Keratinocyte (primary cell): ENCODE data around the gene PVRIG. TPM values are rescaled to one million over a fixed set of nuclear protein-coding genes. Genes with fewer than 3 reads are reported as not detected.
"Not testable (repeated sequence)": the region's sequence is repeated elsewhere in the genome, so short reads cannot be mapped to it uniquely, and the experiment has no call there.

ENCODE experiments used
- DNase-seq: peaks from one replicate; pipeline ENCODE4 v3.0.0-alpha.2; 2011; ENCODE audit warnings: low read depth, missing footprints, low spot score
- FAIRE-seq: peaks from 2 replicates; lab custom pipeline; 2011; peaks lifted over from hg19 to GRCh38; lab: Jason Lieb, UNC
- H2AFZ ChIP-seq: 2 replicates; pipeline ENCODE4 v1.6.0; 2012; ENCODE audit warnings: low read length, control low read depth, inconsistent platforms; ENCODE audit not compliant: control insufficient read depth
- H3K27ac ChIP-seq: 2 replicates; pipeline ENCODE4 v1.5.1; 2011; ENCODE audit warnings: low read length; ENCODE audit not compliant: control insufficient read depth, insufficient read depth
- H3K27me3 ChIP-seq: 3 replicates; pipeline ENCODE4 v1.6.0; 2011; ENCODE audit warnings: low read length; ENCODE audit not compliant: control insufficient read depth, insufficient read depth; ENCODE audit errors: extremely low read depth
- H3K36me3 ChIP-seq, 2 experiments: 2 replicates in 1 of 2; 3 replicates in 1 of 2; pipeline ENCODE4 v1.5.1; 2011; ENCODE audit warnings: low read length in 2 of 2, mild to moderate bottlenecking in 1 of 2; ENCODE audit not compliant: control insufficient read depth in 2 of 2, insufficient read depth in 2 of 2; ENCODE audit errors: extremely low read depth in 1 of 2
- H3K4me1 ChIP-seq: 3 replicates; pipeline ENCODE4 v1.5.1; 2011; ENCODE audit warnings: low read length; ENCODE audit not compliant: control insufficient read depth, insufficient read depth; ENCODE audit errors: extremely low read depth
- H3K4me2 ChIP-seq: 3 replicates; pipeline ENCODE4 v1.6.0; 2011; ENCODE audit warnings: low read depth, low read length; ENCODE audit not compliant: control insufficient read depth, insufficient read depth; ENCODE audit errors: extremely low read depth
- H3K4me3 ChIP-seq, 3 experiments: fragments of 200-600 bp in 1 of 3; sonication (generic) in 1 of 3; 2 replicates in 2 of 3; 3 replicates in 1 of 3; pipeline ENCODE4 v1.5.1; 2011 to 2016; ENCODE audit warnings: low read length in 3 of 3, mild to moderate bottlenecking in 3 of 3, control low read depth in 2 of 3, inconsistent platforms in 1 of 3, low read depth in 1 of 3, mixed read lengths in 1 of 3, mixed run types in 1 of 3, moderate library complexity in 1 of 3; ENCODE audit not compliant: control insufficient read depth in 2 of 3, insufficient read depth in 2 of 3; ENCODE audit errors: extremely low read depth in 1 of 3
- H3K79me2 ChIP-seq: 2 replicates; pipeline ENCODE4 v1.6.0; 2012; ENCODE audit warnings: low read length; ENCODE audit not compliant: control insufficient read depth, insufficient read depth
- H3K9ac ChIP-seq: 3 replicates; pipeline ENCODE4 v1.6.0; 2011; ENCODE audit warnings: low read length; ENCODE audit not compliant: control insufficient read depth, insufficient read depth; ENCODE audit errors: extremely low read depth
- H3K9me1 ChIP-seq: 3 replicates; pipeline ENCODE4 v1.6.0; 2011; ENCODE audit warnings: low read length; ENCODE audit not compliant: control insufficient read depth, insufficient read depth; ENCODE audit errors: extremely low read depth
- H3K9me3 ChIP-seq: 2 replicates; pipeline ENCODE4 v1.5.1; 2012; ENCODE audit warnings: low read depth, low read length; ENCODE audit not compliant: control insufficient read depth
- H4K20me1 ChIP-seq: 3 replicates; pipeline ENCODE4 v1.6.0; 2011; ENCODE audit warnings: low read length; ENCODE audit not compliant: control insufficient read depth, insufficient read depth; ENCODE audit errors: extremely low read depth
- CTCF ChIP-seq, 3 experiments: IDR thresholded peaks in 1 of 3; conservative IDR thresholded peaks in 1 of 3; optimal IDR thresholded peaks in 1 of 3; 2 replicates in 2 of 3; 3 replicates in 1 of 3; pipeline versions ENCODE3 to v1.5.1; 2011; ENCODE audit warnings: low read length in 3 of 3, mild to moderate bottlenecking in 3 of 3, moderate library complexity in 2 of 3, control low read depth in 1 of 3, inconsistent platforms in 1 of 3; ENCODE audit not compliant: insufficient read depth in 2 of 3; ENCODE audit errors: extremely low read depth in 1 of 3
- EZH2 ChIP-seq: IDR thresholded peaks from one replicate; pipeline ENCODE4 v1.6.1; 2012; ENCODE audit warnings: inconsistent platforms, mild to moderate bottlenecking, low read length, moderate library complexity
- dilution Hi-C: fragments of 300-500 bp; cut with MboI; formaldehyde crosslinking; loops from one replicate; pipeline ENCODE4 v1.7.0; 2020; ENCODE audit warnings: low sequenced_read_pairs; ENCODE audit not compliant: extremely low pct_ligation_motif_present
- polyA plus RNA-seq, 5 experiments: library from polyadenylated mRNA; depleted of rRNA in 3 of 5; stranded (reverse) in 3 of 5; stranded (forward) in 1 of 5; unstranded in 1 of 5; fragments of >200 nt; gene quantifications; 1 replicate in 1 of 5; 2 replicates in 3 of 5; 3 replicates in 1 of 5; pipeline versions ENCODE4 v1.2.1 to v1.2.3, GENCODE V29; 2011 to 2012; ENCODE audit warnings: missing spikeins in 2 of 5, low read depth in 1 of 5, low replicate concordance in 1 of 5

The PVRIG gene
- polyA plus RNA-seq, 1 donor (not counting 4 experiments of a cell fraction or from before 2014, with no cell fraction given) = 0.41 TPM

- H3K27ac ChIP-seq, H3K36me3 ChIP-seq, FAIRE-seq, H4K20me1 ChIP-seq, H3K9me3 ChIP-seq, H2AFZ ChIP-seq, H3K4me3 ChIP-seq, dilution Hi-C loops, H3K4me2 ChIP-seq, H3K9ac ChIP-seq, H3K79me2 ChIP-seq, H3K9me1 ChIP-seq, DNase-seq, H3K27me3 ChIP-seq, H3K4me1 ChIP-seq: not testable (repeated sequence)
Measured at GRCh38 chr7:100246121-100246864, 26.5 kb downstream of the PVRIG start.

GRCh38 chr7:100246865-100247137 is 27.1 kb downstream of the PVRIG start:
- dilution Hi-C loops, H3K4me1 ChIP-seq, H3K9ac ChIP-seq, H3K27me3 ChIP-seq, H2AFZ ChIP-seq, H3K79me2 ChIP-seq, H3K9me3 ChIP-seq, FAIRE-seq, H3K9me1 ChIP-seq, H3K4me3 ChIP-seq, DNase-seq, H4K20me1 ChIP-seq, H3K36me3 ChIP-seq, H3K4me2 ChIP-seq, H3K27ac ChIP-seq: not testable (repeated sequence)

- H2AFZ ChIP-seq = no peak overlapping the region
- no peaks in the 10 kb centered on the region for H3K9me1 ChIP-seq
- no peaks in the 10 kb centered on the region for H3K27me3 ChIP-seq
- H4K20me1 ChIP-seq = no peaks in the 10 kb centered on the region
- DNase-seq (no peak), FAIRE-seq (no peak)
- no peaks in the 10 kb centered on the region for H3K9me3 ChIP-seq
- dilution Hi-C loops = no loop called here
- H3K4me3 ChIP-seq = no peak overlapping the region
- no peaks in the 10 kb centered on the region for H3K36me3 ChIP-seq
- H3K9ac ChIP-seq = no peak overlapping the region
- no peak overlapping the region for H3K4me2 ChIP-seq
- H3K27ac ChIP-seq = no peak overlapping the region
- H3K79me2 ChIP-seq = no peaks in the 10 kb centered on the region
- peaks cover 4% of the 10 kb centered on the region for H3K4me1 ChIP-seq
- TF ChIP-seq CTCF (optimal IDR thresholded peaks at IDR 0.05 in 1 of 3, IDR thresholded peaks at IDR 0.05 in 1 of 3, conservative IDR thresholded peaks at IDR 0.05 in 1 of 3; ENCODE audit: extremely low read depth in 1 of 3, insufficient read depth in 2 of 3, low read length in 3 of 3) = peak in 1 of 3 experiments; percentile 23
- TF ChIP-seq EZH2 = no peak
Measured at GRCh38 chr7:100247152-100247757, 27.5 kb downstream of the PVRIG start.
